ENCODE measurements around the gene FAM53A.

DNA sequence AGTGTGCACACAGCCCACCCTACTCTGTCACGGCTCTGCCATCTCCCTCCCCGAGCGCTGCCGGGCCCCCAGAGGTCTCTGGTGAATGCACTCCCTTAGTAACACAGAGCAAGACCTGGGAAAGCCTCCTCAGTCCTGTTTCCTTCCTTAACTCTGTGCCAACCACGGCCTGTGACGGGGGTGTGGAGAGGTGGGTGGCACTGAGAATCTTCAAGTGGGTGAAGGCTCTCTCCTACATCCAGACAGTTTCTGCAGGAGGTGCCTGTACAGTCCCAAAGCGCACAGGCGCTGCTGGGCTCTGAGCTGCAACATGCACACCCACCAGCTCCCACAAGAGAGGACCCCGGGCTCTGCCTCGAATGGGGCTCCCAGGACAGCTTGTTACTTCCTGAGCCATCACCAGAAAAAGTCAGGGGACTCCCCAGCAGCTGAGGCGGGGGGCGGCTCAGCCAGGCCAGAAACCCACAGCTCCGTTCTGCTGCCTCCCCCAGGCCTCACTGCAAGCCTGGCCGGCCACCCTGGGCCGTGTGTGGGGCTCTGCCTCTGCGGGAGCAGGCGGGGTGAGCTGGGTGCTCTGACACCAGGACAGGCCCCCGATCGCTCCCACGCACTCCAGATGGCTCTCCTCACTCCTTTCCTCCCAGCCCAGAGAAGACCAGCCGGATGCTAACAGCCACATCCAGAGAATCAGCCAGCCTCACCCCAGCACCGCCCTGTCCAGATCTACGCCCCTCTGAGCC is 29.7 kb downstream of the FAM53A start:
- TF ChIP-seq, protein P1, sequence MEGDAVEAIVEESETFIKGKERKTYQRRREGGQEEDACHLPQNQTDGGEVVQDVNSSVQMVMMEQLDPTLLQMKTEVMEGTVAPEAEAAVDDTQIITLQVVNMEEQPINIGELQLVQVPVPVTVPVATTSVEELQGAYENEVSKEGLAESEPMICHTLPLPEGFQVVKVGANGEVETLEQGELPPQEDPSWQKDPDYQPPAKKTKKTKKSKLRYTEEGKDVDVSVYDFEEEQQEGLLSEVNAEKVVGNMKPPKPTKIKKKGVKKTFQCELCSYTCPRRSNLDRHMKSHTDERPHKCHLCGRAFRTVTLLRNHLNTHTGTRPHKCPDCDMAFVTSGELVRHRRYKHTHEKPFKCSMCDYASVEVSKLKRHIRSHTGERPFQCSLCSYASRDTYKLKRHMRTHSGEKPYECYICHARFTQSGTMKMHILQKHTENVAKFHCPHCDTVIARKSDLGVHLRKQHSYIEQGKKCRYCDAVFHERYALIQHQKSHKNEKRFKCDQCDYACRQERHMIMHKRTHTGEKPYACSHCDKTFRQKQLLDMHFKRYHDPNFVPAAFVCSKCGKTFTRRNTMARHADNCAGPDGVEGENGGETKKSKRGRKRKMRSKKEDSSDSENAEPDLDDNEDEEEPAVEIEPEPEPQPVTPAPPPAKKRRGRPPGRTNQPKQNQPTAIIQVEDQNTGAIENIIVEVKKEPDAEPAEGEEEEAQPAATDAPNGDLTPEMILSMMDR (IDR thresholded peaks at IDR 0.05) = no peak
- no peak for TF ChIP-seq POLR2A (IDR thresholded peaks at IDR 0.05)
